HG03378 (cell line): Measurements from ENCODE around the gene DSTYK.

ENCODE experiments used
- ATAC-seq: cut with Tn5 transposase; IDR thresholded peaks from one replicate; pipeline ENCODE4 v1.9.1; 2021; ENCODE audit warnings: mild to moderate bottlenecking, moderate library complexity; ENCODE audit not compliant: unreplicated experiment

DSTYK gene

GRCh38 chr1:205141236-205142101, 70.0 kb downstream of the DSTYK start:
- ATAC-seq: no peak

- ATAC-seq: no peak
Measured at GRCh38 chr1:205140113-205140512, 71.4 kb downstream of the DSTYK start.

GRCh38 chr1:205137901-205138300, 73.6 kb downstream of the DSTYK start:
- ATAC-seq: no peak

GRCh38 chr1:205133287-205133686, 78.2 kb downstream of the DSTYK start:
- no peak for ATAC-seq

- ATAC-seq: no peak
Measured at GRCh38 chr1:205129447-205130029, 82.0 kb downstream of the DSTYK start.

- no peak for ATAC-seq
Measured at GRCh38 chr1:205128050-205128449, 83.5 kb downstream of the DSTYK start.

GRCh38 chr1:205127646-205128045, 83.9 kb downstream of the DSTYK start:
- no peak for ATAC-seq

- ATAC-seq: no peak
Measured at GRCh38 chr1:205124726-205125125, 86.8 kb downstream of the DSTYK start.

GRCh38 chr1:205122489-205122882, 89.0 kb downstream of the DSTYK start:
- ATAC-seq: no peak

- ATAC-seq: peak; percentile 89
Measured at GRCh38 chr1:205121660-205122488, 89.6 kb downstream of the DSTYK start, which contains the start of gene RBBP5. RBBP5 (minus strand) TSS chr1:205121978; CDS start chr1:205121873, 105 bp downstream.

- ATAC-seq: no peak
Measured at GRCh38 chr1:205118752-205119151, 92.8 kb downstream of the DSTYK start.

GRCh38 chr1:205111354-205111753, 100.1 kb downstream of the DSTYK start:
- no peak for ATAC-seq

- ATAC-seq: no peak
Measured at GRCh38 chr1:205109711-205110110, 101.8 kb downstream of the DSTYK start.

GRCh38 chr1:205109269-205109668, 102.2 kb downstream of the DSTYK start:
- ATAC-seq: no peak

GRCh38 chr1:205108464-205108863, 103.0 kb downstream of the DSTYK start:
- ATAC-seq: no peak

GRCh38 chr1:205107327-205107726, 104.2 kb downstream of the DSTYK start:
- no peak for ATAC-seq

GRCh38 chr1:205102404-205102803, 109.1 kb downstream of the DSTYK start:
- no peak for ATAC-seq

- ATAC-seq: no peak
Measured at GRCh38 chr1:205098242-205098641, 113.3 kb downstream of the DSTYK start.

- no peak for ATAC-seq
Measured at GRCh38 chr1:205095422-205095821, 116.1 kb downstream of the DSTYK start.
